CD4-positive, alpha-beta T cell treated with Interleukin-6 for 4 hours (primary cell): Measurements from ENCODE around the gene ALKBH8.
A peak's percentile ranks its signal among the peaks of the same experiment; 100 is the strongest.
"Not testable (repeated sequence)": the region's sequence is repeated elsewhere in the genome, so short reads cannot be mapped to it uniquely, and the experiment has no call there.

Experiments
- DNase-seq: peaks from one replicate; pipeline ENCODE4 v3.0.0-alpha.2; 2020; ENCODE audit warnings: mixed read lengths

ALKBH8 gene

DNA sequence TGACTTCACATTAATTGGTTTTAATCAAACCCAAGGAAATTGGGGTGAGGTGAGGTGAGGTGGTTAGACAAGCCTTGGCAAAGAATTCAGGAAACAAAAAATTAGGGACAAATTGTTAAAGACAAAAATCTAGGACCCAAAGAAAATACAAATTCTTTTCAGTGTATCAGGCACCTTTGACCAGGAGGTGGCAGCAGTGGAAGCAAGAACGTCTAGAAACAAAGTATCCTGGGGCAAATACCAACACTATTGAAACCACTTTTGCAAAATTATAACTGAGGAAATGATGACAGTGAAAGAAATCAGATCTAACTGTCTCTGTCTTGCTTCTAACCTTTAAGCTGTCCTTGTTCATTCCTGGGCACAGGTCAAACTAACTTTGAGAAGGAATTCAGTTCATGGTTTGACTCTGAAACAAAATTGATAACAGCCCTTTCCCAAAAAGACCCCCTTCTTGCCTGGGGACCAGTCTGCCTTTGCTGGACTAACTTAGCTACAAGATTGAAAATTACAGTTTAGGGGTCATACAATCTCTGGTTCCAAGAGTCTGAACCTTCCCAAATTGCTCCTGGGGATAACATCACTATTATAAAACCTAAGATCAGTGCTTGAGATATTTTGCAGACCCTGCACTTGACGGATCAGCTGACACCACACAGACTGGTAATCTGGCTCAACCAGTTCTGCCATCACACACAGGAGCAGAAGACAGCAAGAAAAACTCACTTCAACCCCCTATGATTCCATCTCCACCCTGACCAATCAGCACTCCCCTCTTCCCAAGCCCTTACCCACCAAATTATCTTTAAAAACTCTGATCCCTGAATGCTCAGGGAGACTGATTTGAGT, 11.2 kb upstream of the ALKBH8 start:
- peak; percentile 56 for DNase-seq

DNA sequence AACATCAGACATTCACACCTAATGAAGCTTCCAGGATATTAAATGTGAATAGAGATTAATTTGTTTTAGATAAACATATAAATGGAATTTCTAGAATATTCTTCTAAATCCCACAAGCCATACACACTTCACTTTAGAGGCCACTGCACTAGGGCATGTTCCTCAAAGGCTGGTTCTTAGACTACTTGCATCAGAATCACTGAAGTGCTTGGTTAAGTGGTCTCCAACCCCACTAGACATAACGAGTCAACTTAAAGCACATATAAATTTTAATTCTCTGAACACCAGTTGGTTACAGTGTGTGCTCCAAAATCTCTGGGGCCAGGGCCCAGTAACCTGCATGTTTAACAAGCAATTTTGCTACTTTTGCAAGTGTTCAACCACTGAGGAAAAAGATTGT, 7.9 kb upstream of the ALKBH8 start:
- DNase-seq, result no peak

GRCh38 chr11:107570015-107570414, 4.5 kb upstream of the ALKBH8 start:
- no peak for DNase-seq

GRCh38 chr11:107567739-107568335, 2.3 kb upstream of the ALKBH8 start:
- no peak for DNase-seq

DNA sequence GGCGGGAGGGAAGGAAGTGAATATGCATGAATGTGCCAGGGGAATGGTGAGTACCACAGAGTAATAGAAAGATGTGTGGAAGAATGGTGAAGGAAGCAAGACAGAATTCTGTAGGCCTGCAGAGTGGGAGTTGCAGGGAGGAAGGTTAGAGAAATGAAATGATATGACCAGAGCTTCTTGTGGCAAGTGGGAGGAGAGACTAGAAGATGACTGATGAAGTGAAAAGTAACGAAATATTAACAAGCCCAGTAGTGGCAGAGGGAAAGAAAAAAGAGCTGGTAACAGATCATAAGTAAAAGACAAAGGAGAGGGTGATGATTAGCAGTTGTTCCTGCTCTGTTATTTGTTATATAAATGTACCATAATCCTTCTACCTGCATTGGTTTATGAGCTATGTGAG, 1.0 kb upstream of the ALKBH8 start:
- DNase-seq, result no peak

GRCh38 chr11:107565955-107566501, 493 bp upstream of the ALKBH8 start:
- not testable (repeated sequence) for DNase-seq

- DNase-seq, result no peak
These were observed 687 bp downstream of the ALKBH8 start for GRCh38 chr11:107564877-107565218.

- DNase-seq, result peak; percentile 54
These were observed 1.8 kb downstream of the ALKBH8 start for GRCh38 chr11:107563702-107564101.

- DNase-seq, result no peak
These were observed 2.8 kb downstream of the ALKBH8 start for GRCh38 chr11:107562647-107563208.

DNA sequence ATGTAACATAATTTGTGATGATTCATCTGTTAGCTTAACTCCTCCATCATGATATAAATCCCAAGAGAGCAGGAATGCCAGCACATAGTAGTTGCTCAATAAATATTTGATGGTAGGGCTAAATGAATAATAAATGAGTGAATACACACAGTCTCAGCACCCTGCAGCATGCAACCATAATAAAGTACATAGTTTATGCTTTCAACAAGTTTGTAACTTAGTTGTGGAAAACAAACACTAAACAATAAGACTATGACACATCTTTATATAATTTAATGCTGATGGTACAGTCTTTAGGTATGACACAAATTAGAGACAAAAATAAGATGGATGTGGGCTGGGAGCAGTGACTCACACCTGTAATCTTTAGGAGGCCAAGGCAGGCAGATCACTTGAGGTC, 3.8 kb downstream of the ALKBH8 start:
- no peak for DNase-seq

- no peak for DNase-seq
These were observed 15.2 kb downstream of the ALKBH8 start for GRCh38 chr11:107550304-107550703.

GRCh38 chr11:107549954-107550285, 15.6 kb downstream of the ALKBH8 start:
- no peak for DNase-seq

GRCh38 chr11:107549253-107549953, 16.1 kb downstream of the ALKBH8 start:
- peak; percentile 34 for DNase-seq

- DNase-seq, result no peak
These were observed 17.6 kb downstream of the ALKBH8 start for GRCh38 chr11:107547961-107548360.

DNA sequence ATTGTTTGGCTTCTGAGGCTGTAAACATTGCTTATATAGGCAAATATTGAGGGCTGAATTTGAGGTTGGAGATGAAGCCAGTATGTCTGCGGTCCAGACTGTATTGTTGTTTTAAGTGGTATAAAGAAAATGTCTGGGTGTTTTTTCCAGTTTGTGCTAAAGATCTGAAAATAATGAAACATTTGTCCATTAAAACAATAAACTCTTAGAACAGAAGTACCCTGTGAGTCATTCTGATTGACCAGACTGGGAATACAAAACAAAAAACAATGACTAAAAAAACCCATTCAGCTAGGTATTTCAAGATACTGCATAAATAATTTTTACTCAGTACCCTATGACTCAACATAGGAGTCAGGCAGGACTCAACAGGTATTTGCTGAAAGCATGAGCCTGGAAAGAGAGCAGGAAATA, 20.4 kb downstream of the ALKBH8 start:
- no peak for DNase-seq

GRCh38 chr11:107538821-107539220, 26.7 kb downstream of the ALKBH8 start:
- no peak for DNase-seq

GRCh38 chr11:107538239-107538638, 27.3 kb downstream of the ALKBH8 start:
- DNase-seq, result no peak

GRCh38 chr11:107537155-107537554, 28.4 kb downstream of the ALKBH8 start:
- DNase-seq, result not testable (repeated sequence)

GRCh38 chr11:107526197-107526596, 39.3 kb downstream of the ALKBH8 start:
- DNase-seq, result no peak

- no peak for DNase-seq
These were observed 56.7 kb downstream of the ALKBH8 start for GRCh38 chr11:107508858-107509244.

GRCh38 chr11:107508201-107508857, 57.2 kb downstream of the ALKBH8 start:
- DNase-seq, result no peak

- no peak for DNase-seq
These were observed 59.8 kb downstream of the ALKBH8 start for GRCh38 chr11:107505647-107506225.

DNA sequence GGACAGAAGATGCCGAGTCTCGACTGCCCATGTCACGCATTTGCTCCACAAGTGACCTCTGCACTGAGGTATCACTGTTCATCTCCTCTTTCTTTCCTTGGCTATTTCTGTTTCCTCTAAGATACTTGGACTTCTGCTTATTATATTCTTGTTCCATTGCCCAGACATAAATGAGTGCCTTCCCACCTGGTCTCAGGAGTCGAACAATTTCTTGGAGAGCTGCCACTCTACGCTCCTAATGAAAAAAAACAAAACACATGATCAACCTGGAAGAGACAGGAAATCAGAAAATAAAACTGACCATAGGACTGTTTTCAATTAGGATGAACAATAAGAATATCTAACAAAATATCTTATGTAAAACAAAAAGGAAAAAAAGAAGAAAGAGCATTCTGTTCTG, 60.6 kb downstream of the ALKBH8 start:
- no peak for DNase-seq
